OCI-LY1 (cell line): ENCODE measurements around the gene GDF10.

Experiments used
- H2AFZ ChIP-seq: fragments of 200-600 bp; sonication (generic), shearing (Covaris generic); 2 replicates; pipeline ENCODE4 v1.6.0; 2014; ENCODE audit warnings: antibody characterized with exemption, mild to moderate bottlenecking, low read length
- H3F3A ChIP-seq: fragments of 200-600 bp; sonication (generic), shearing (Covaris generic); 2 replicates; pipeline ENCODE4 v1.6.0; 2014; ENCODE audit warnings: mild to moderate bottlenecking, antibody characterized with exemption, low read length, moderate library complexity; ENCODE audit not compliant: insufficient read depth
- H3K27ac ChIP-seq: fragments of 200-600 bp; sonication (generic); 2 replicates; pipeline ENCODE4 v1.5.1; 2014; ENCODE audit warnings: low read length, mixed run types, mild to moderate bottlenecking, low read depth; ENCODE audit not compliant: poor library complexity, severe bottlenecking
- H3K27me3 ChIP-seq: fragments of 200-600 bp; sonication (generic); 2 replicates; pipeline ENCODE4 v1.6.0; 2014; ENCODE audit warnings: antibody characterized with exemption, mild to moderate bottlenecking, low read length, moderate library complexity; ENCODE audit not compliant: insufficient read depth
- H3K36me3 ChIP-seq: fragments of 200-600 bp; sonication (generic); 2 replicates; pipeline ENCODE4 v1.6.1; 2014; ENCODE audit warnings: mild to moderate bottlenecking, antibody characterized with exemption, low read length, moderate library complexity, mixed read lengths; ENCODE audit not compliant: insufficient read depth
- H3K4me1 ChIP-seq: fragments of 200-600 bp; sonication (generic); 2 replicates; pipeline ENCODE4 v1.5.1; 2014; ENCODE audit warnings: mild to moderate bottlenecking, low read length, moderate library complexity; ENCODE audit not compliant: insufficient read depth, severe bottlenecking
- H3K4me2 ChIP-seq: fragments of 200-600 bp; sonication (generic), shearing (Covaris generic); 2 replicates; pipeline ENCODE4 v1.6.1; 2014; ENCODE audit warnings: low read length
- H3K4me3 ChIP-seq: fragments of 200-600 bp; sonication (generic); 2 replicates; pipeline ENCODE4 v1.5.1; 2014; ENCODE audit warnings: low read length, low read depth, mild to moderate bottlenecking, mixed read lengths; ENCODE audit not compliant: poor library complexity, severe bottlenecking
- H3K79me2 ChIP-seq: fragments of 200-600 bp; shearing (Covaris generic); 2 replicates; pipeline ENCODE4 v1.6.1; 2016; ENCODE audit warnings: mixed run types, low read length, mixed read lengths; ENCODE audit not compliant: insufficient read depth
- H3K9ac ChIP-seq: fragments of 200-600 bp; sonication (generic), shearing (Covaris generic); 2 replicates; pipeline ENCODE4 v1.6.1; 2014; ENCODE audit warnings: mild to moderate bottlenecking, low read length, mixed read lengths
- H3K9me2 ChIP-seq: fragments of 200-600 bp; sonication (generic), shearing (Covaris generic); 2 replicates; pipeline ENCODE4 v1.6.1; 2014; ENCODE audit warnings: low read depth, mild to moderate bottlenecking, low read length, mixed read lengths
- H3K9me3 ChIP-seq: fragments of 200-600 bp; shearing (Covaris generic); 2 replicates; pipeline ENCODE4 v1.6.1; 2014; ENCODE audit warnings: low read length, mixed read lengths
- H4K20me1 ChIP-seq: fragments of 200-600 bp; sonication (generic), shearing (Covaris generic); 2 replicates; pipeline ENCODE4 v1.6.0; 2016; ENCODE audit warnings: mild to moderate bottlenecking, low read length; ENCODE audit not compliant: insufficient read depth
- CTCF ChIP-seq: fragments of 200-600 bp; sonication (generic), shearing (Covaris generic); IDR thresholded peaks from 2 replicates; pipeline ENCODE4 v1.5.1; 2017; ENCODE audit warnings: mild to moderate bottlenecking, antibody characterized with exemption, low read length, moderate library complexity, mixed read lengths
- EZH2 ChIP-seq: fragments of 200-600 bp; sonication (generic), shearing (Covaris generic); IDR thresholded peaks from 2 replicates; pipeline ENCODE4 v1.8.0; 2017; ENCODE audit warnings: borderline replicate concordance, mixed run types, mild to moderate bottlenecking, antibody characterized with exemption, low read length, moderate library complexity, mixed read lengths

The GDF10 gene

GRCh38 chr10:47279276-47279675, 20.7 kb upstream of the GDF10 start:
- TF ChIP-seq EZH2 = no peak

GRCh38 chr10:47282005-47282656, 17.9 kb upstream of the GDF10 start:
- TF ChIP-seq EZH2 = no peak
- no peak for TF ChIP-seq CTCF
- H3K4me3 ChIP-seq = no peak overlapping the region
- no peak overlapping the region for H2AFZ ChIP-seq
- no peaks in the 10 kb centered on the region for H3K9me2 ChIP-seq
- H4K20me1 ChIP-seq = no peaks in the 10 kb centered on the region
- H3K4me1 ChIP-seq = no peaks in the 10 kb centered on the region
- no peak overlapping the region for H3K9ac ChIP-seq
- no peak overlapping the region for H3K4me2 ChIP-seq
- no peaks in the 10 kb centered on the region for H3K9me3 ChIP-seq
- no peak overlapping the region for H3K27ac ChIP-seq
- no peaks in the 10 kb centered on the region for H3K79me2 ChIP-seq
- 0 out of 2 replicates have a peak, but pooled peaks cover 7% of the 10 kb centered on the region for H3K27me3 ChIP-seq
- no peaks in the 10 kb centered on the region for H3F3A ChIP-seq
- H3K36me3 ChIP-seq = no peaks in the 10 kb centered on the region

More at GRCh38 chr10:47279276-47279675, 20.7 kb upstream of the GDF10 start:
- H3K27ac ChIP-seq = no peak overlapping the region
- no peak overlapping the region for H3K4me3 ChIP-seq
- no peaks in the 10 kb centered on the region for H3K36me3 ChIP-seq
- no peaks in the 10 kb centered on the region for H3K27me3 ChIP-seq
- H3F3A ChIP-seq = no peaks in the 10 kb centered on the region
- H3K79me2 ChIP-seq = no peaks in the 10 kb centered on the region
- H3K4me2 ChIP-seq = no peak overlapping the region
- no peaks in the 10 kb centered on the region for H3K9me2 ChIP-seq
- no peak overlapping the region for H3K9ac ChIP-seq
- no peaks in the 10 kb centered on the region for H4K20me1 ChIP-seq
- no peak overlapping the region for H2AFZ ChIP-seq
- no peaks in the 10 kb centered on the region for H3K9me3 ChIP-seq
- H3K4me1 ChIP-seq = no peaks in the 10 kb centered on the region

GRCh38 chr10:47282657-47283018, 17.4 kb upstream of the GDF10 start:
- Histone ChIP-seq H3K27me3 (0 out of 2 replicates have a peak, but pooled peaks cover 7% of the 10 kb centered on the region), H3K36me3 (no peaks in the 10 kb centered on the region), H3F3A (no peaks in the 10 kb centered on the region), H3K79me2 (no peaks in the 10 kb centered on the region), H3K4me3 (no peak overlapping the region), H3K4me1 (no peaks in the 10 kb centered on the region), H3K27ac (no peak overlapping the region), H3K9me3 (no peaks in the 10 kb centered on the region), H4K20me1 (no peaks in the 10 kb centered on the region), H3K9ac (no peak overlapping the region), H3K9me2 (no peaks in the 10 kb centered on the region), H2AFZ (no peak overlapping the region), H3K4me2 (no peak overlapping the region)
- no peak for TF ChIP-seq CTCF
- TF ChIP-seq EZH2 = no peak

GRCh38 chr10:47283101-47283630, 16.8 kb upstream of the GDF10 start:
- Histone ChIP-seq H3K4me3 (no peak overlapping the region), H3K27me3 (0 out of 2 replicates have a peak, but pooled peaks cover 7% of the 10 kb centered on the region), H3K9me2 (no peaks in the 10 kb centered on the region), H3F3A (no peaks in the 10 kb centered on the region), H3K79me2 (no peaks in the 10 kb centered on the region), H4K20me1 (no peaks in the 10 kb centered on the region), H3K9me3 (no peaks in the 10 kb centered on the region), H3K4me2 (no peak overlapping the region), H3K4me1 (no peaks in the 10 kb centered on the region), H3K27ac (no peak overlapping the region), H3K36me3 (no peaks in the 10 kb centered on the region), H3K9ac (no peak overlapping the region), H2AFZ (no peak overlapping the region)
- TF ChIP-seq CTCF (no peak), EZH2 (no peak)
